RWPE2 (cell line): ENCODE measurements around the gene IFT88.

Experiments used
- ATAC-seq: fragments of 200-7000 bp; cut with Tn5 transposase; 3 replicates; pipeline ENCODE4 v1.9.1; 2021; ENCODE audit warnings: low read depth
- DNase-seq: peaks from one replicate; pipeline ENCODE4 v3.0.0-alpha.2; 2020; ENCODE audit warnings: low spot score
- H3K27ac ChIP-seq: fragments of 450-650 bp; 2 replicates; pipeline ENCODE4 v1.5.1; 2017; ENCODE audit warnings: mild to moderate bottlenecking; ENCODE audit not compliant: poor library complexity, severe bottlenecking
- H3K27me3 ChIP-seq: fragments of 250-450 bp; sonication (Bioruptor Pico); 2 replicates; pipeline ENCODE4 v1.5.1; 2021; ENCODE audit warnings: mild to moderate bottlenecking, moderate library complexity; ENCODE audit not compliant: insufficient read depth, poor library complexity, severe bottlenecking
- H3K36me3 ChIP-seq: fragments of 250-450 bp; sonication (Bioruptor Pico); 2 replicates; pipeline ENCODE4 v1.5.1; 2020; ENCODE audit warnings: low read depth, mild to moderate bottlenecking, moderate library complexity
- H3K4me1 ChIP-seq: fragments of 250-450 bp; sonication (Bioruptor Pico); 2 replicates; pipeline ENCODE4 v1.5.1; 2021; ENCODE audit warnings: mild to moderate bottlenecking, moderate library complexity; ENCODE audit not compliant: insufficient read depth, poor library complexity, severe bottlenecking
- H3K4me3 ChIP-seq: fragments of 250-450 bp; sonication (Bioruptor Pico); 2 replicates; pipeline ENCODE4 v1.5.1; 2021; ENCODE audit warnings: mild to moderate bottlenecking, moderate library complexity; ENCODE audit not compliant: severe bottlenecking
- H3K9me3 ChIP-seq: fragments of 250-450 bp; sonication (Bioruptor Pico); 2 replicates; pipeline ENCODE4 v1.5.1; 2021; ENCODE audit warnings: mild to moderate bottlenecking, moderate library complexity; ENCODE audit not compliant: severe bottlenecking
- CTCF ChIP-seq: fragments of 450-650 bp; IDR thresholded peaks from one replicate; pipeline ENCODE4 v1.5.1; 2017; ENCODE audit warnings: mild to moderate bottlenecking, moderate library complexity; ENCODE audit not compliant: poor library complexity, severe bottlenecking

IFT88 gene

GRCh38 chr13:20594280-20594679, 27.3 kb downstream of the IFT88 start:
- Histone ChIP-seq H3K36me3 (no peaks in the 10 kb centered on the region; the same call in none of the 2 replicates), H3K27me3 (no peaks in the 10 kb centered on the region), H3K27ac (no peak overlapping the region), H3K4me1 (no peaks in the 10 kb centered on the region), H3K9me3 (no peaks in the 10 kb centered on the region), H3K4me3 (no peak overlapping the region)
- ATAC-seq (no peak), DNase-seq (no peak)
- TF ChIP-seq CTCF = no peak

- Histone ChIP-seq H3K27me3 (no peaks in the 10 kb centered on the region), H3K27ac (no peak overlapping the region), H3K4me3 (no peak overlapping the region), H3K36me3 (no peaks in the 10 kb centered on the region), H3K4me1 (no peaks in the 10 kb centered on the region), H3K9me3 (no peaks in the 10 kb centered on the region)
- DNase-seq = no peak
- no peak for ATAC-seq
- no peak for TF ChIP-seq CTCF
These were observed 40.1 kb downstream of the IFT88 start for GRCh38 chr13:20607015-20607414.

- no peak for TF ChIP-seq CTCF
- ATAC-seq (no peak), DNase-seq (no peak)
- Histone ChIP-seq H3K36me3 (no peaks in the 10 kb centered on the region), H3K27ac (no peak overlapping the region), H3K4me3 (no peak overlapping the region), H3K27me3 (no peaks in the 10 kb centered on the region), H3K9me3 (no peaks in the 10 kb centered on the region), H3K4me1 (no peaks in the 10 kb centered on the region)
These were observed 41.6 kb downstream of the IFT88 start for GRCh38 chr13:20608438-20609020.

GRCh38 chr13:20609145-20609544, 42.2 kb downstream of the IFT88 start:
- H3K27ac ChIP-seq = no peak overlapping the region
- DNase-seq = no peak

More at GRCh38 chr13:20609145-20609544, 42.2 kb downstream of the IFT88 start:
- Histone ChIP-seq H3K4me1 (no peaks in the 10 kb centered on the region), H3K36me3 (no peaks in the 10 kb centered on the region), H3K4me3 (no peak overlapping the region), H3K9me3 (no peaks in the 10 kb centered on the region), H3K27me3 (no peaks in the 10 kb centered on the region)
- TF ChIP-seq CTCF = no peak
- no peak for ATAC-seq
